SU-DHL-6 (cell line): Measurements from ENCODE around the gene RBM19.

ENCODE experiments used
- CTCF ChIP-seq: fragments of 200-600 bp; sonication (generic); IDR thresholded peaks from one replicate; pipeline ENCODE4 v1.5.1; 2017; ENCODE audit warnings: antibody characterized with exemption, mild to moderate bottlenecking, low read length, moderate library complexity; ENCODE audit not compliant: insufficient read depth, poor library complexity, severe bottlenecking
- EZH2phosphoT487 ChIP-seq: fragments of 200-600 bp; sonication (generic), shearing (Covaris generic); conservative IDR thresholded peaks from 2 replicates; pipeline ENCODE4 v1.6.1; 2018; ENCODE audit warnings: mild to moderate bottlenecking, antibody characterized with exemption, low read length, moderate library complexity, mixed read lengths

- no peak for TF ChIP-seq EZH2phosphoT487
- no peak for TF ChIP-seq CTCF
Measured at GRCh38 chr12:113931517-113931916, 34.6 kb downstream of the RBM19 start.
